Testis (tissue), 3 donors: ENCODE data around the gene CFAP46. TPM values are rescaled to one million over a fixed set of nuclear protein-coding genes. Genes with fewer than 3 reads are reported as not detected.
A peak's percentile ranks its signal among the peaks of the same experiment; 100 is the strongest.

Experiments
- DNase-seq: peaks from one replicate; pipeline ENCODE4 v3.0.0-alpha.2; 2019
- H3K27ac ChIP-seq, 2 donors: fragments of 200-600 bp; sonication (generic); one replicate each; pipeline ENCODE4 v1.5.1; 2019
- H3K27me3 ChIP-seq: fragments of 200-600 bp; sonication (generic); one replicate; pipeline ENCODE4 v1.5.1; 2019
- H3K36me3 ChIP-seq: fragments of 200-600 bp; sonication (generic); one replicate; pipeline ENCODE4 v1.5.1; 2017; ENCODE audit warnings: low read depth; ENCODE audit errors: missing control alignments
- H3K4me1 ChIP-seq: fragments of 200-600 bp; sonication (generic); one replicate; pipeline ENCODE4 v1.5.1; 2019
- H3K4me3 ChIP-seq, 2 donors: fragments of 200-600 bp; sonication (generic); one replicate each; pipeline ENCODE4 v1.5.1; 2017 to 2019
- H3K9me3 ChIP-seq: fragments of 200-600 bp; sonication (generic); one replicate; pipeline ENCODE4 v1.5.1; 2017
- POLR2A ChIP-seq: fragments of 450-650 bp; IDR thresholded peaks from one replicate; pipeline ENCODE4 v1.6.1; 2017; ENCODE audit warnings: antibody characterized with exemption, mild to moderate bottlenecking, moderate library complexity
- WGBS, 2 donors: methylation state at CpG; one replicate each; pipeline ENCODE4 v1.1.5; 2018; 5-methylcytosine and 5-hydroxymethylcytosine counted together
- intact Hi-C: fragments of 100-400 bp; cut with DNase I; formaldehyde crosslinking; loops from one replicate; pipeline ENCODE4 v1.15.1; 2023; ENCODE audit warnings: low total_unique reads
- polyA plus RNA-seq: library from polyadenylated mRNA; stranded (reverse); fragments of 350-450 nt; fragmentation: Illumina TruSeq; extraction: RNeasy Lipid Tissue Mini Kit (QIAGEN cat#74804); gene quantifications from one replicate; pipeline ENCODE4 v1.2.3, GENCODE V29; 2014; ENCODE audit warnings: low read depth, low replicate concordance; ENCODE audit not compliant: insufficient read depth
- total RNA-seq, 2 donors: library from RNA; depleted of rRNA; stranded (reverse); fragments of >200 nt; gene quantifications; one replicate each; pipeline ENCODE4 v1.2.3, GENCODE V29; 2016
- TF ChIP-seq, protein P1 (sequence below), 3 experiments: fragments of 450-650 bp in 2 of 3; fragments of 200-600 bp in 1 of 3; sonication (generic) in 1 of 3; IDR thresholded peaks; one replicate each; pipeline ENCODE4 v1.5.1; 2016 to 2019; ENCODE audit warnings: antibody characterized with exemption in 3 of 3, mild to moderate bottlenecking in 2 of 3, moderate library complexity in 1 of 3

Gene CFAP46
- total and polyA plus RNA-seq, 3 donors from 2014 or later, result 36.0 to 67.6 (median 59.0) TPM

DNA sequence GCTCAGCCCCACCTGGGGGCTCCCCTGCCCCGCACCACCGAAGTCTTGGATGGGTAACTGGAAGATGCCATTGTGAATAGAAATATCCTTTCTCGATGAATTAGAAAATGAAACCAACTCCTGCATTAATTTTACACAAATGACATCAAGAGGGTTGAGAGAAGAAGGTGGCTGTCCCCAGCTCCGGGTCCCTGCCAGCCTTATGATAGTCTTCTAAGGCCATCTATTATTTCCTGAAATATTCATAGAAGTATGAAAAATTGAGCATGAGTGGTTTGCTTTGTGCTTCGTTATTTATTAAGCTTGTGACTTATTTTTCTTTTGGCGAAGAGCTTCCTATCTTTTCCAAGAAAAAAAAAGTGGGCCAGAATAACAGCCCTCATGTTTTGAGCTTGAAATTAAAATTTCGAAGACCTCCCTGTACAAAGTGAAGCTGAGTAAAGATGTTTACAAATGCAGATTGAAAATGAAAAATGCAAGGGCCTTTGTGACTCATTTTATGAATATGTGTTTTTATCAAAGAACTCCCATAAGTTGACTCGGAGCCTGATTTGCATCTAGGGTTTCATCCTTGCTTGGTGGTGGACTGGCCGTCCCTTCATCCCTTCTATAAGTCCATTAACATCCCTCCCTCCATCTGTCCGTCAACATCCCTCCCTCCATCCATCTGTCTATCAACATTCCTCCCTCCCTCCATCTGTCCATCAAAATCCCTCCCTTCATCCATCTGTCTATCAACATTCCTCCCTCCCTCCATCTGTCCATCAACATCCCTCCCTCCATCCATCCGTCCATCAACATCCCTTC, 20.5 kb upstream of the CFAP46 start:
- Histone ChIP-seq H3K9me3 (no peaks in the 10 kb centered on the region), H3K4me1 (no peaks in the 10 kb centered on the region), H3K27me3 (no peaks in the 10 kb centered on the region), H3K4me3 (peak overlapping the region; percentile 43 to 51), H3K27ac (no peak overlapping the region), H3K36me3 (no peaks in the 10 kb centered on the region)
- intact Hi-C loops, result no loop called here
- 50 to 52% methylated on average over 11 of the region's 11 CpGs for WGBS, 2 donors
- no peak for TF ChIP-seq POLR2A
- TF ChIP-seq, protein P1, sequence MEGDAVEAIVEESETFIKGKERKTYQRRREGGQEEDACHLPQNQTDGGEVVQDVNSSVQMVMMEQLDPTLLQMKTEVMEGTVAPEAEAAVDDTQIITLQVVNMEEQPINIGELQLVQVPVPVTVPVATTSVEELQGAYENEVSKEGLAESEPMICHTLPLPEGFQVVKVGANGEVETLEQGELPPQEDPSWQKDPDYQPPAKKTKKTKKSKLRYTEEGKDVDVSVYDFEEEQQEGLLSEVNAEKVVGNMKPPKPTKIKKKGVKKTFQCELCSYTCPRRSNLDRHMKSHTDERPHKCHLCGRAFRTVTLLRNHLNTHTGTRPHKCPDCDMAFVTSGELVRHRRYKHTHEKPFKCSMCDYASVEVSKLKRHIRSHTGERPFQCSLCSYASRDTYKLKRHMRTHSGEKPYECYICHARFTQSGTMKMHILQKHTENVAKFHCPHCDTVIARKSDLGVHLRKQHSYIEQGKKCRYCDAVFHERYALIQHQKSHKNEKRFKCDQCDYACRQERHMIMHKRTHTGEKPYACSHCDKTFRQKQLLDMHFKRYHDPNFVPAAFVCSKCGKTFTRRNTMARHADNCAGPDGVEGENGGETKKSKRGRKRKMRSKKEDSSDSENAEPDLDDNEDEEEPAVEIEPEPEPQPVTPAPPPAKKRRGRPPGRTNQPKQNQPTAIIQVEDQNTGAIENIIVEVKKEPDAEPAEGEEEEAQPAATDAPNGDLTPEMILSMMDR (IDR thresholded peaks at IDR 0.05), result no peak
- no peak for DNase-seq

DNA sequence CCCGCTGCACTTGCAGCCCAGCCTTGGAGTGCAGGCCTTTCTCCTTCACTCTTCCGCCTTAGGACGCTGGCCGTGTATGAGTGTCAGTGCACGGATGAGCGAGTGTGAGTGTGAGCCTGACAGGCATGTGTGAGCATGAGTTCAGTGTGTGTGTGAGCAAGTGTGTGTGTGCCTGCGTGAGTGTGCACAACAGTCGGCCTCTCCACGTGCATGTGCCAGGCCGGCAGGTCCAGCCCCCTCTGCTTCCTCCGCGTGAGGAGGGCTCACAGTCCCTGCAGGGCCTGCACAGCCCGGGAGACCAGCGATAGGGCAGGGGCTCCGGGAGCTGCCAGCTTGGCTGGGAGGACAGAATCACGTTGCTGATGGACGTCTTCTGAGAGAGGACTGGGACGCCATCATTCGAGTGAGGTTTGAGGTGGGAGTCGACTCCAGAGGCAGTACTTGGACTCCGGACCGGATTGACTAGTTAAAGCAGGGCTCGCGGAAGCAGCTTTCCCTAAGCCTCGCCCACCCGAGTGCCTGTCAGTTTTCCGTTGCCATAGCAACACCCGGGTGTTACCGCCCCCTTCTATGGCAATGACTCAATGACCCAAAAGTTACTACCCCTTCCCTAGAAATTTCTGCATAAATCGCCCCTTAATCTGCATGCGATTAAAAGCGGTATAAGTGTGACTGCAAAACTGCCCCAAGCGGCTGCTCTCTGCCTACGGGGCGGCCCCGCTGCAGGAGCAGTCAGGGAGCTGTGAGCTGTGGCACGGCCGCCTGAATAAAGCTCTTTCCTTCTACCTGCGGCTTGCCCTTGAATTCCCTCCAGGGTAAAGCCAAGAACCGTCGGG, 19.6 kb upstream of the CFAP46 start:
- H3K27me3 ChIP-seq, result no peaks in the 10 kb centered on the region
- no peak for TF ChIP-seq POLR2A
- TF ChIP-seq, protein P1 (IDR thresholded peaks at IDR 0.05), result no peak
- intact Hi-C loops, result no loop called here
- WGBS, 2 donors, result 14% methylated on average over 35 to 41 of the region's 41 CpGs
- no peaks in the 10 kb centered on the region for H3K36me3 ChIP-seq
- DNase-seq, result peak; percentile 85
- H3K4me1 ChIP-seq, result no peaks in the 10 kb centered on the region
- no peak overlapping the region for H3K27ac ChIP-seq
- no peaks in the 10 kb centered on the region for H3K9me3 ChIP-seq
- H3K4me3 ChIP-seq, result peak overlapping the region; percentile 43 to 51

DNA sequence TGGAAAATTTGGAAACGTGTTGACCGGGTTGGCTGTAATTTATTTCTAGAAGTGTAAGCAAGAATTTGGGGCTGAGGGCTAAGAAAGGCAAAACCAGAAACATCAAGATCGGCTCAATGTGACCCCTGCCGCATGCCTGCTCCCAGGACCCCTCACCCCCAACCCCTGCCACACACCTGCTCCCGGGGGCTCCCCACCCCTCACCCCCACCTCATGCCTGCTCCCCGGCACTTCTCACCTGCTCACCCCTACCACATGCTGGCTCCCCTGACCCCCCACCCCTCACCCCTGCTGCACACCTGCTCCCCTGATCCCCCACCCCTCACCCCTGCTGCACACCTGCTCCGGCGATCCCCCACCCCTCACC, 19.0 kb upstream of the CFAP46 start:
- DNase-seq, result no peak
- Histone ChIP-seq H3K27ac (no peak overlapping the region), H3K27me3 (no peaks in the 10 kb centered on the region), H3K4me3 (peak overlapping the region in 1 of 2 donors; percentile 51), H3K9me3 (no peaks in the 10 kb centered on the region), H3K36me3 (no peaks in the 10 kb centered on the region), H3K4me1 (no peaks in the 10 kb centered on the region)
- no peak for TF ChIP-seq POLR2A
- TF ChIP-seq, protein P1 (IDR thresholded peaks at IDR 0.05), result no peak
- 56 to 58% methylated on average over 8 of the region's 8 CpGs for WGBS, 2 donors
- intact Hi-C loops, result no loop called here

DNA sequence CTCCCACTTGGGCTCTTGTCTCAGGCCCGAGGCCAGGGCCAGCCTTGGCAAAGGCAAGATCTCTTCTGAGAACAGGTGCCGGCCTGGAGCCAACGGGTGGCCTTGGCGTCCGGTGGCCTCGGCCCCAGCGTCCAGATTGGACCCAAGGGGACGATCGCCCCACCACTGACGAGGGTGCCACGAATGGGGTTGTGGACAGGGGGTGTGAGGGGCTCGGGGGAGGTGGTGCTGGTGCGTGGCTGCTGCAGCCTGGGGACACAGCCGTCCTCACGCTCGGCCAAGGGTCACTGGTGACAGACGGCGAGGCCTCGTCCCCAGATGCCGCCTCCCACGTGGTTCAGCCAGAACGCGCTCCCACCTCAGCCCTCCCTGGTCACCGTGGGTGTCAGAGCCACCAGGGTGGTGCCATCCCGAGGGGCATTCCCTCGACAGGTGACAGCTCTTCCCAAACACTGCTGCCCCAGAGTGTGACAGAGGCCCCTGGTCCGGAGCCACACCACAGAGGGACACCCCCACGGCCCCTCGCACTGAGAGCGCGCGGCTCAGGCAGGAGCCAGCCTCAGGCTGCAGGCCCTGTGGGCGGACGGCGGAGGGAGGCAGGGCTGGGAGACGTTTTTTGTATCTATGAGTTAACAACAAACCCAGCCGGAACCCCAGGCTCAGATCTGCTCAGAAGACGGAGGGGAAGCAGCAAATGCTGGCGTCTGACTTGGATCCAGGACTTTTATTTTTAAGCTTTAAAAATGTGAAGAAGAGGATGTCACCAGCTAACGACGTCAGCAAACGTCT, 18.5 kb upstream of the CFAP46 start:
- DNase-seq, result no peak
- intact Hi-C loops, result no loop called here
- 72 to 81% methylated on average over 23 to 32 of the region's 42 CpGs for WGBS, 2 donors
- Histone ChIP-seq H3K36me3 (no peaks in the 10 kb centered on the region), H3K9me3 (no peaks in the 10 kb centered on the region), H3K27ac (no peak overlapping the region), H3K27me3 (no peaks in the 10 kb centered on the region), H3K4me1 (no peaks in the 10 kb centered on the region), H3K4me3 (no peak overlapping the region)
- TF ChIP-seq, protein P1 (IDR thresholded peaks at IDR 0.05), result no peak
- TF ChIP-seq POLR2A, result no peak
